ENCODE measurements around the gene C2orf66.

C2orf66 gene

GRCh38 chr2:196802401-196802800 is 6.8 kb downstream of the C2orf66 start:
- H3K4me3 ChIP-seq (IDR thresholded peaks at IDR 0.05; ENCODE audit: insufficient read depth, low read depth, low read length): no peak overlapping the region
- H3K36me3 ChIP-seq (ENCODE audit: insufficient read depth): no peaks in the 10 kb centered on the region
- no peak overlapping the region for H3K27ac ChIP-seq
- peaks cover 13% of the 10 kb centered on the region for H3K79me2 ChIP-seq (ENCODE audit: insufficient read depth, low read depth)
- H3K27me3 ChIP-seq (ENCODE audit: insufficient read depth, low read depth): no peaks in the 10 kb centered on the region
- H4K20me1 ChIP-seq (ENCODE audit: insufficient read depth): no peaks in the 10 kb centered on the region
- H3K4me2 ChIP-seq: no peak overlapping the region
- no peak overlapping the region for H2AFZ ChIP-seq (ENCODE audit: low read depth)
- no peak for TF ChIP-seq CTCF (conservative IDR thresholded peaks at IDR 0.05; ENCODE audit: low read depth, low read length)
- peaks cover 18% of the 10 kb centered on the region for H3K4me1 ChIP-seq (ENCODE audit: low read depth, poor library complexity, severe bottlenecking)
- H3K9ac ChIP-seq: no peak overlapping the region

DNA sequence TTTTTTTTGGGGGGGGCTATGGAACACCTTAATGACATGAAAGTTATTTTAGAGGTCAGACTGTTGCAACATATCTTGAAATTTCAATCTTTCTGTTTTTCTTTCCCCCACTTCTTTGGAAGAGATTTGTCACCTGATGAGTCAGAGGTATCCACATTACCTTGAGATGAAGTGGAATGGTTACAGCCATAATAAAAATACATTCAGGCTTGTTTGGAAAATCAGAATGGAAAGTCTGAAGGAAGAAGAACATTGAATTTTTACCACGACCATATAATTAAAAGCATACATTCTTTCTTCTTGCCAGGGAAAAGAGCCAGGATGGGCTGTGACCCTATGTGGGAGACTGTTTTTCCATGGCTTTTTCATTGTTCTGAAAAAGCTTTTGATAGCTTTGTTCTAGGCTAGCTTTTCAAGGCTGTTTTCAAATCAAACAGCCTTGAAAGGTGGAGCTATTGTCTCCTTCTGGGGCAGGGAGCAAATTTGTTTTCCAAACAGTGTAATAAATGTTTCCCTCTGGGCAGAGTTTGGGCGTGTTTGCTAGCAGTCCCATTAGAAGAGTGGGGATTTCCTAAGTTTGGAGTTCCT is 7.4 kb downstream of the C2orf66 start:
- TF ChIP-seq CTCF (conservative IDR thresholded peaks at IDR 0.05; ENCODE audit: low read depth, low read length): no peak
- no peak overlapping the region for H2AFZ ChIP-seq (ENCODE audit: low read depth)
- H3K36me3 ChIP-seq (ENCODE audit: insufficient read depth): 0 out of 2 replicates have a peak, but pooled peaks cover 3% of the 10 kb centered on the region
- no peak overlapping the region for H3K9ac ChIP-seq
- H4K20me1 ChIP-seq (ENCODE audit: insufficient read depth): no peaks in the 10 kb centered on the region
- H3K4me2 ChIP-seq: no peak overlapping the region
- no peak overlapping the region for H3K4me3 ChIP-seq (IDR thresholded peaks at IDR 0.05; ENCODE audit: insufficient read depth, low read depth, low read length)
- peaks cover 13% of the 10 kb centered on the region for H3K79me2 ChIP-seq (ENCODE audit: insufficient read depth, low read depth)
- H3K27me3 ChIP-seq (ENCODE audit: insufficient read depth, low read depth): no peaks in the 10 kb centered on the region
- peaks cover 18% of the 10 kb centered on the region for H3K4me1 ChIP-seq (ENCODE audit: low read depth, poor library complexity, severe bottlenecking)
- no peak overlapping the region for H3K27ac ChIP-seq

DNA sequence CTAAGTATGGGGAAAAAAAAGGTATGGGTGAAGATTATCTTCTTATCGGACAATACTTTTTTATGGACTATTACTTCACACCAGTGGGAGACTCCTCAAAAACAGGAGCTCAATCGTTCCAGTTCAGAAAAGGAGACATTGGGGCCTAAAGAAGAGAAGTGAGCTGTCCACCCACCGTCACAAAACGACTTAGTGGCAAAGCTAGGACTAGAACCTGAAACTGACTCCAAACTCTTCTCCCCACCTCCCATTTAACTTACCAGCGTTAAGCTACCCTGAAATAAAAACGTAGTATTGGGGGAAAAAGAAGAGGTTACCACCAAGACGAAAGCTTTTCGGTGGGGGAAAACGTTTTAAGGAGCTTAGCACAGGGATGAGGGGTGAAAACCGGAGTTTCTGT is 10.2 kb downstream of the C2orf66 start:
- peak overlapping the region; percentile 94 for H2AFZ ChIP-seq (ENCODE audit: low read depth)
- H3K4me2 ChIP-seq: peak overlapping the region; percentile 95
- H3K79me2 ChIP-seq (ENCODE audit: insufficient read depth, low read depth): peaks cover 13% of the 10 kb centered on the region
- no peaks in the 10 kb centered on the region for H3K27me3 ChIP-seq (ENCODE audit: insufficient read depth, low read depth)
- peak overlapping the region; percentile 73; the same call in 1 of the 2 replicates for H3K9ac ChIP-seq
- no peak for TF ChIP-seq CTCF (conservative IDR thresholded peaks at IDR 0.05; ENCODE audit: low read depth, low read length)
- H3K4me1 ChIP-seq (ENCODE audit: low read depth, poor library complexity, severe bottlenecking): peaks cover 18% of the 10 kb centered on the region
- peak overlapping the region; percentile 28 for H3K4me3 ChIP-seq (IDR thresholded peaks at IDR 0.05; ENCODE audit: insufficient read depth, low read depth, low read length)
- no peaks in the 10 kb centered on the region for H4K20me1 ChIP-seq (ENCODE audit: insufficient read depth)
- peak overlapping the region; percentile 49 for H3K27ac ChIP-seq
- 0 out of 2 replicates have a peak, but pooled peaks cover 3% of the 10 kb centered on the region for H3K36me3 ChIP-seq (ENCODE audit: insufficient read depth)

GRCh38 chr2:196792865-196793264 is 16.3 kb downstream of the C2orf66 start:
- no peak overlapping the region for H3K4me3 ChIP-seq (IDR thresholded peaks at IDR 0.05; ENCODE audit: insufficient read depth, low read depth, low read length)
- no peaks in the 10 kb centered on the region for H3K27me3 ChIP-seq (ENCODE audit: insufficient read depth, low read depth)
- no peak overlapping the region for H2AFZ ChIP-seq (ENCODE audit: low read depth)
- H3K9ac ChIP-seq: no peak overlapping the region
- no peaks in the 10 kb centered on the region for H4K20me1 ChIP-seq (ENCODE audit: insufficient read depth)
- peaks cover 6% of the 10 kb centered on the region; the same call in 1 of the 2 replicates for H3K36me3 ChIP-seq (ENCODE audit: insufficient read depth)
- TF ChIP-seq CTCF (conservative IDR thresholded peaks at IDR 0.05; ENCODE audit: low read depth, low read length): no peak
- H3K4me1 ChIP-seq (ENCODE audit: low read depth, poor library complexity, severe bottlenecking): peaks cover 5% of the 10 kb centered on the region
- H3K27ac ChIP-seq: no peak overlapping the region
- no peaks in the 10 kb centered on the region; the same call in 1 of the 2 replicates for H3K79me2 ChIP-seq (ENCODE audit: insufficient read depth, low read depth)
- H3K4me2 ChIP-seq: no peak overlapping the region

Measured in KMS-11 (cell line).